ENCODE measurements around the gene RASGRP1.

Gene RASGRP1

GRCh38 chr15:38609097-38609738, 44.6 kb upstream of the RASGRP1 start:
- DNase-seq (ENCODE audit: extremely low read depth, insufficient read length) = no peak
- Histone ChIP-seq H3K36me3 (ENCODE audit: control insufficient read depth, insufficient read depth, low read length) (no peaks in the 10 kb centered on the region), H3K27me3 (replicated peaks; ENCODE audit: control insufficient read depth, insufficient read depth, low read length) (no peaks in the 10 kb centered on the region), H3K4me3 (replicated peaks; ENCODE audit: low read depth, low read length) (no peak overlapping the region)
- TF ChIP-seq, protein P1, sequence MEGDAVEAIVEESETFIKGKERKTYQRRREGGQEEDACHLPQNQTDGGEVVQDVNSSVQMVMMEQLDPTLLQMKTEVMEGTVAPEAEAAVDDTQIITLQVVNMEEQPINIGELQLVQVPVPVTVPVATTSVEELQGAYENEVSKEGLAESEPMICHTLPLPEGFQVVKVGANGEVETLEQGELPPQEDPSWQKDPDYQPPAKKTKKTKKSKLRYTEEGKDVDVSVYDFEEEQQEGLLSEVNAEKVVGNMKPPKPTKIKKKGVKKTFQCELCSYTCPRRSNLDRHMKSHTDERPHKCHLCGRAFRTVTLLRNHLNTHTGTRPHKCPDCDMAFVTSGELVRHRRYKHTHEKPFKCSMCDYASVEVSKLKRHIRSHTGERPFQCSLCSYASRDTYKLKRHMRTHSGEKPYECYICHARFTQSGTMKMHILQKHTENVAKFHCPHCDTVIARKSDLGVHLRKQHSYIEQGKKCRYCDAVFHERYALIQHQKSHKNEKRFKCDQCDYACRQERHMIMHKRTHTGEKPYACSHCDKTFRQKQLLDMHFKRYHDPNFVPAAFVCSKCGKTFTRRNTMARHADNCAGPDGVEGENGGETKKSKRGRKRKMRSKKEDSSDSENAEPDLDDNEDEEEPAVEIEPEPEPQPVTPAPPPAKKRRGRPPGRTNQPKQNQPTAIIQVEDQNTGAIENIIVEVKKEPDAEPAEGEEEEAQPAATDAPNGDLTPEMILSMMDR (IDR thresholded peaks at IDR 0.05; ENCODE audit: insufficient read depth, low read length, poor library complexity, severe bottlenecking) = no peak

DNA sequence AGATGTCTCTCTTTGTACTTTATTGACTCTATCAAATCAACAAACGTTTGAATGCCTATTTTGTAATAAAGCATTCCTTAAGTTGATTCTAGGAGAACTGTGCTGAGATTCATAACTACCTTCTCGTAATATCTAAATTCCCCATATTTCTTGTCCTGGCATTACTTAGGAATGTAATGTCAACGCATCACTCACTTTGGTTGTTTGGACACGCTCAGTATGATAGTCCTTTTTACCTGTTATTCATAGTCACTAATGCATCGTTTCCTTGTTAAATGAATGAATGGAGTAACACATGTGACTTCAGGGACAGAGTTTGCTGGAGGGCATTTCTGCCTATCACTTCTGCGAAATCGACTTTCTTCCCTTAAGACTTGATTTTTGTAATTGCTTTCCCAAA, 44.1 kb upstream of the RASGRP1 start:
- no peak for DNase-seq (ENCODE audit: extremely low read depth, insufficient read length)
- Histone ChIP-seq H3K4me3 (replicated peaks; ENCODE audit: low read depth, low read length) (no peak overlapping the region), H3K36me3 (ENCODE audit: control insufficient read depth, insufficient read depth, low read length) (no peaks in the 10 kb centered on the region), H3K27me3 (replicated peaks; ENCODE audit: control insufficient read depth, insufficient read depth, low read length) (no peaks in the 10 kb centered on the region)
- TF ChIP-seq, protein P1 (IDR thresholded peaks at IDR 0.05; ENCODE audit: insufficient read depth, low read length, poor library complexity, severe bottlenecking) = no peak

GRCh38 chr15:38605744-38606143, 41.1 kb upstream of the RASGRP1 start:
- no peak for DNase-seq (ENCODE audit: extremely low read depth, insufficient read length)
- Histone ChIP-seq H3K36me3 (ENCODE audit: control insufficient read depth, insufficient read depth, low read length) (no peaks in the 10 kb centered on the region), H3K4me3 (replicated peaks; ENCODE audit: low read depth, low read length) (no peak overlapping the region), H3K27me3 (replicated peaks; ENCODE audit: control insufficient read depth, insufficient read depth, low read length) (no peaks in the 10 kb centered on the region)
- TF ChIP-seq, protein P1 (IDR thresholded peaks at IDR 0.05; ENCODE audit: insufficient read depth, low read length, poor library complexity, severe bottlenecking) = no peak

GRCh38 chr15:38603672-38604071, 39.1 kb upstream of the RASGRP1 start:
- DNase-seq (ENCODE audit: extremely low read depth, insufficient read length) = no peak
- TF ChIP-seq, protein P1 (IDR thresholded peaks at IDR 0.05; ENCODE audit: insufficient read depth, low read length, poor library complexity, severe bottlenecking) = no peak
- no peaks in the 10 kb centered on the region for H3K36me3 ChIP-seq (ENCODE audit: control insufficient read depth, insufficient read depth, low read length)
- no peaks in the 10 kb centered on the region for H3K27me3 ChIP-seq (replicated peaks; ENCODE audit: control insufficient read depth, insufficient read depth, low read length)
- H3K4me3 ChIP-seq (replicated peaks; ENCODE audit: low read depth, low read length) = no peak overlapping the region

DNA sequence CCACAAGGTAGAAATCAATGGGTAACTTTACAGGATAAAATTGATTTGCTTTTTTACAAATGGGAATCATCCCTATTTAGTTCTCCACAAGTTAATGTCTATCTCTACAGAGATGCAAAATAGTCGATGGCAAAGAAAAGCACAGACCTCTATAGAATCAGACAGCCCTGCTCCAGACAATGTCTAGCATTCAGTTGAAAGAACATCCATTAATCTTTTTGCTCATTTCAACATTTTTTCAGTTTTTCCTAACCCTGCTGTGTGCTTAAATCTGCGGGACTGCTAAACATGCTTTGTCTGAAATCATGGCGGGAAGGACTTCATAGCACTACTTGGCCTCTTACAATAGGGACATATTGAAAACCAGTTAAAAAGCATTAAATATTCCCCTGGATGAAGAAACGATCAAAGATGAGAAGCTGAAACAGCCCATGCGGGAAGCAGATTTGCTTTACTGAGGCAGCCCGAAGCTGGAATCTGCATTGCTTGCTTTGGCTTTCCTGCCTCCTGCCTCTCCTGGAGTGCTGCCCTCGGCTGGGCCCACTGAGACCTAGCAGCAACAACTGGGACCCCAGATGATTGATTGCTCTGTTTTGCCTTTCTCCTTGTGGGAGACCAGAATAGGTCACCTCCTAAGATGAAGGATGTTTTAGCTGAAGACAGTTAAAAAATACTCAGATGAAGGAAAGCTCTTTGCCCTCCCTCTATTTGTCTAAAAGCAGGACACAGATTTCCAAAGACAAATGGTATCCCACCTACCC, 38.5 kb upstream of the RASGRP1 start:
- no peak overlapping the region for H3K4me3 ChIP-seq (replicated peaks; ENCODE audit: low read depth, low read length)
- no peaks in the 10 kb centered on the region for H3K27me3 ChIP-seq (replicated peaks; ENCODE audit: control insufficient read depth, insufficient read depth, low read length)
- no peak for DNase-seq (ENCODE audit: extremely low read depth, insufficient read length)
- TF ChIP-seq, protein P1 (IDR thresholded peaks at IDR 0.05; ENCODE audit: insufficient read depth, low read length, poor library complexity, severe bottlenecking) = no peak
- no peaks in the 10 kb centered on the region for H3K36me3 ChIP-seq (ENCODE audit: control insufficient read depth, insufficient read depth, low read length)
